SK-MEL-5 (cell line): ENCODE results near the gene PRPF6. TPM values are rescaled to one million over a fixed set of nuclear protein-coding genes. Genes with fewer than 3 reads are reported as not detected.

Experiments used
- DNase-seq: peaks from one replicate; pipeline ENCODE4 v3.0.0-alpha.2; 2016; ENCODE audit warnings: low read depth, low spot score
- in situ Hi-C: cut with HindIII; loops from 2 replicates; pipeline ENCODE4 v1.10.0; 2016; ENCODE audit warnings: low sequenced_read_pairs, high pct_unique_total_duplicates, low pct_unique_long_range_greater_than_20kb
- total RNA-seq: library from RNA; depleted of rRNA; stranded (reverse); fragments of >200 nt; shearing (Covaris generic); gene quantifications from 2 replicates; pipeline ENCODE4 v1.2.3, GENCODE V29; 2014

PRPF6 gene
- total RNA-seq, 1 experiment from 2014 or later, result 71.3 TPM

GRCh38 chr20:64073476-64074183 lies 92.7 kb downstream of the PRPF6 start:
- DNase-seq, result no peak
- in situ Hi-C loops, result no loop called here

GRCh38 chr20:64074184-64074789 lies 93.4 kb downstream of the PRPF6 start:
- in situ Hi-C loops, result no loop called here
- DNase-seq, result no peak

DNA sequence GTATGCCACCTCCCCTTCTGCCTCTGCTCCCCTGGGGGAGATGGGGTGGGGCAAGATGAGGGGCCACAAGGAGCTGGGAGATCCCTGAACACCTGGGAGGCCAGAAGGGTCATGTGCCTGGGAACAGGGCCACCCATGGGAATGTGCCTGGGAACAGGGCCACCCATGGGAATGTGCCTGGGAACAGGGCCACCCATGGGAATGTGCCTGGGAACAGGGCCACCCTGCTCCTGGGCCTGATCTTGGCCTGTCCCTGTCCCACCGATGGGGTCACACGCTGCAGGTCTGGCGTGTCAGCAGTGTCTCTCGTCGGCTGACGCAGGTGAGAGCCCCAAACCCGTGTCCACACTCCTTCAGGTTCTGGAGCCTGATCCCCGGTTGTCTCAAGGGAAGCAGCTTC lies 94.0 kb downstream of the PRPF6 start:
- no peak for DNase-seq
- in situ Hi-C loops, result no loop called here

GRCh38 chr20:64075556-64075955 lies 94.6 kb downstream of the PRPF6 start:
- in situ Hi-C loops, result no loop called here
- DNase-seq, result no peak

GRCh38 chr20:64076061-64076997 lies 95.4 kb downstream of the PRPF6 start:
- in situ Hi-C loops, result no loop called here
- DNase-seq, result no peak

- in situ Hi-C loops, result no loop called here
- DNase-seq, result no peak
These were observed 96.2 kb downstream of the PRPF6 start for GRCh38 chr20:64077094-64077493.

DNA sequence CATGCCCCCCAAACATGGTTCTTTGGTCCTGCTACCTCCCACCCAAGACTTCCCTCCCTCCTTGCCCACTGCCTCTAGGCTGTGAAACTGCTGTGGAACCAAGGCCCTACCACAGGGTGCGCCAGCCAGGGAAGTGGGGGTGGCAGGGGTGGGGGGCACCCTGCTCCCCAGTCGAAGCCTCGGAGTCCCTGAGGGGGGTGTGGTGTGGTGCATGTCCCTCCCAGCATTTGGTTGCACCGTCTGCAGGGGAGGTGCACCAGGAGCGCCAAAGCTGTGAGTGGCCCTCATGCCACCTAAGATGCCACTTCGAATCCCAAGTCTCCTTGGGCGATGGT lies 96.6 kb downstream of the PRPF6 start:
- no peak for DNase-seq
- in situ Hi-C loops, result no loop called here

GRCh38 chr20:64077876-64078551 lies 97.1 kb downstream of the PRPF6 start:
- DNase-seq, result no peak
- in situ Hi-C loops, result no loop called here

DNA sequence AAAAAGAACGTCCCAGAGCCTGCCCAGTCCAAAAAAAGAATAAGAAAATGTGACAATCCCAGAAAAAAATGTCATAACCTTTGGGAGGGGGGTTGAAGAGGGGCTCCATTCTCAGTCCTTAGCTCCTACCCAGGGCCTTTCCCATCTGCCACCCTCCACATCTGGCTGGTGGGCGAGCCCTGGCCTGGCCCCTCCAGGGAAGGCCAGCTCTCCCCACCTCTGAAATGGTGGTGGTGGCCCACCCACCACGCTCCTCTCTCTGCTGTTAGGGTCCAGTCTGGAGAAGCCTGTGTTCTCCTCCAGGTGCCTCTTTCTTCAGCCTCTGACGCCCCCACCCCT lies 98.0 kb downstream of the PRPF6 start:
- in situ Hi-C loops, result no loop called here
- no peak for DNase-seq

DNA sequence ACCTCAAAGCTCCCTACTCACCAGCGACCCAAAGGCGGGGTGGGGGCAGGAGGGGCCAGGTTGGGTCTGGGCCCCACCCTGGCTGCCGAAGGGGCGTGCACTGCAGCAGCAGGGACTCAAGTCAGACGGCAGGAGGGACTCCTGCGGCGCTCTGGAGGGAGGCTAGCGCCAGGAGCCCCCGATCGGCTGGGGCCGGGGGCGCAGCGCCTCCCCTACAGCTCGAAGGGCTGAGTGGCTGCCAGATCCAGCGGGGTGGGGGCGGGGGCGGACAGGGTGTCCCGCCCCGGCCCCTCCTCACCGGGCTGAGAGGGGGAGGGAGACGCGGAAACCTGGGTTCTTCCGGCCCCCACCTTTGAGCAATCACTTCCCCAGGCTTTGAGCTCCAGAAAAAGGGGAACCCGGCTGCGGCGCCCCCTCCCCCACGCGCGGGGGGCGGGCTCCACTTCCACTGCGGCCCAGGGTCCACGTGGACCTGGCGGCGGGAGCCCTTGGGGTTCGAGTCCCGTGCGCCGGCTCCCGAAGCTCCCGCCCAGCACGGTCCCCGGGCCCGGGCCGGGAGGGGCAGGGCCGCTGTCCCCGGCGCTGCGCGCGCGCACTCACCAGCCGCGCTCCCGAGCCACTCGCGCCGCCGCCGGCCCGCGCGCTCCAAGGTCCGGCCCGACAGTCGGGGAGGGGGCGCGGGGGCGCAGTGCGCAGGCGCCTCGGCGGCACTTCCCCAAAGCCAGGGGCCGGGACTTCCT lies 98.5 kb downstream of the PRPF6 start, which contains the start of gene RGS19:
Gene RGS19, minus strand, starts transcription at position 246 of the 740 bp plus-strand sequence. CDS start 2,632 bp downstream, outside the sequence.
- DNase-seq, result peak; percentile 81
- in situ Hi-C loops, result no loop called here

- DNase-seq, result no peak
- in situ Hi-C loops, result no loop called here
These were observed 99.3 kb downstream of the PRPF6 start, which contains the start of gene OPRL1 for GRCh38 chr20:64080013-64080812. Gene OPRL1 (plus strand): TSS chr20:64080082. CDS start chr20:64092721, 12,639 bp downstream.

DNA sequence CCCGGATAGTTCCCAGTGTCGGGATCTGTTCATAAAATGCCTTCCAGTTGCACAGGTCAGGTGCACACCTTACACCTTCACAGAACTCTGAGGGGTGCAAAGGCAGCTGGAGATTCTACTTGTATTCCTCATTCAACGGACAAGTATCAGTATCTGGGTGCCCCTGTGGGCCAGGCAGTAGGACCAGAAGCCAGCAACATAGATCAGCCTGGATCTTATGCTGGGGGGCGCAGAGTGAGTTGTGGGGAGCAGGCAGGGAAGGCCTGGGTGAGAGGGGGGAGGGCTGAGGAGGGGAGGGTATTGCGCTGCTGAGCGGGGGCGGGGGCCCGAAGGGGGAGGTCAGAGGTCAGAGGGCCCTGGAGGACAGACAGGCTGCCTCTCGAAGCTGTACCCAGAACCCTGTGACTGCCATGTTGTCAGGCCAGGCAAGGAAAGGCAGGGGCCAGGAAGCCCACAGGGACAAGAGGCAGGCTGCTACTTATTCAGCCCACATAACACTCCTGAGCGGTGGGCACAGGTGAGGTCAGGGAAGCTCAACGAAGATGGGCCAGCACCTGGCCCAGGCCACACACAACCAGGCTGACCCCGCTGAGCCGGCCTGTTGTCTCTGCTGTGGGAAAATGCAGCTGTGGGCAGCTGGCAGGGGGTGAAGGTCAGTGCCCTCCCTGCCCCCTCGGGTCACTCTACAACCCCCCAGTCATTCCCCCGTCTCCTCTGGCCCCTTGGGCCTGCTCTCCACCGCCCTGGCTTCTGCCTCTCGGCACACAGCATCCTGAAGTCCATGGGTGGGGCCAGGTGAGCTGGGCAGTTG lies 100.1 kb downstream of the PRPF6 start:
- DNase-seq, result no peak
- in situ Hi-C loops, result no loop called here

DNA sequence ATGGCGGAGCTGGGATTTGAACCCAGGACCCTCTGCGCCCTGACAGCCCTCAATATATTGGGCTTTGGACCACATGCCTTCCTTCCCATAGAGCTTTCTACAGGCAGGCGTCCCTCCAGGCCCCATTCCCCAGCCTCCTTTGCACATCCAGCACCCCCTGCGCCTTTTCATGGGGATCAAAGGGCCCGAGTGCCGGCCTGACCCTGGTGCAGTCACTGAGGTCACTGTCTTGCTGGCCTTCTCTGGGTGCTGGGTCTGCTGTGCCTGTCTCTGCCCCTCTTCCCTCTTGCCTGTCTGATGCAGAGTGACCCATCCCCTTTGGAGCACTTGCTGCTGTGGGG lies 100.7 kb downstream of the PRPF6 start:
- in situ Hi-C loops, result no loop called here
- DNase-seq, result no peak

GRCh38 chr20:64082126-64082731 lies 101.3 kb downstream of the PRPF6 start:
- in situ Hi-C loops, result no loop called here
- no peak for DNase-seq
